Lower leg skin (tissue), 4 donors: Measurements from ENCODE around the gene CALB2. TPM values are rescaled to one million over a fixed set of nuclear protein-coding genes. Genes with fewer than 3 reads are reported as not detected.

Source experiments
- DNase-seq, 2 donors: peaks; one replicate each; pipeline ENCODE4 v3.0.0-alpha.2; 2019; ENCODE audit warnings: low spot score in 2 of 2
- H3K4me3 ChIP-seq: fragments of 200-600 bp; sonication (generic); 2 replicates; pipeline ENCODE4 v1.5.1; 2017; ENCODE audit warnings: mild to moderate bottlenecking, low read depth; ENCODE audit not compliant: poor library complexity, severe bottlenecking
- POLR2A ChIP-seq, 2 donors: fragments of 450-650 bp; IDR thresholded peaks; one replicate each; pipeline ENCODE4 v1.6.1; 2016 to 2017; ENCODE audit warnings: antibody characterized with exemption in 2 of 2, mild to moderate bottlenecking in 1 of 2, moderate library complexity in 1 of 2
- WGBS, 2 donors: methylation state at CpG; one replicate each; pipeline ENCODE4 v1.1.5; 2018; 5-methylcytosine and 5-hydroxymethylcytosine counted together
- intact Hi-C: fragments of 100-400 bp; cut with DNase I; formaldehyde crosslinking; loops from one replicate; pipeline ENCODE4 v1.15.0; 2023; ENCODE audit warnings: low total_unique reads
- total RNA-seq, 4 donors: library from RNA; depleted of rRNA; stranded (reverse); fragments of >200 nt; gene quantifications; one replicate each; pipeline ENCODE4 v1.1.0, GENCODE V29; 2016
- TF ChIP-seq, protein P1 (sequence below), 3 donors: fragments of 450-650 bp; IDR thresholded peaks; one replicate each; pipeline ENCODE4 v1.5.1; 2016; ENCODE audit warnings: antibody characterized with exemption in 3 of 3, mild to moderate bottlenecking in 3 of 3, moderate library complexity in 2 of 3

The CALB2 gene
- total RNA-seq, 4 donors from 2014 or later, result 3.8 to 5.1 (median 4.1) TPM; not detected in 1

DNA sequence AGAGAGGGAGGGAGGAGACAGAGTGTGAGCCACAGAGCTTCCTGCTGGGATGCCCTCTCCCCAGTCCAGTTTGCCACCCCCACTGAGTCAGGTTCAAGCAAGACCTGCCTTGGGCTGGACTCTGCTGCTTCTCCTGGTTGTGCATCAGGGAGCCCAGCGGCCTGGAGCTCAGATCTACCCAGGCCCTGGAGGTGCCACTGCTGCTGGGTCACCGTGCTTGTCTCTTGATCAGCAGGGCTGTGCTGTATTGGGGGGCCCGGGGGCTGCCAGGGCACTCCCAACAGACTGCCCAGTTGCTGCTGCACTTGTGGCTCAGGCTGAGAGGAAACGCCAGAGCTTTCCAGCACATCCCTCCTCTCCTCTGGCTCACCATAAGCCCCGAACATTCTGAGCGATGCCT lies 74.4 kb downstream of the CALB2 start:
- intact Hi-C loops, result no loop called here
- H3K4me3 ChIP-seq, result no peak overlapping the region
- 77 to 79% methylated on average over 5 to 6 of the region's 6 CpGs for WGBS, 2 donors
- peak in 1 of 2 donors; percentile 37 for DNase-seq
- TF ChIP-seq POLR2A (IDR thresholded peaks at IDR 0.05), result no peak
- TF ChIP-seq, protein P1, sequence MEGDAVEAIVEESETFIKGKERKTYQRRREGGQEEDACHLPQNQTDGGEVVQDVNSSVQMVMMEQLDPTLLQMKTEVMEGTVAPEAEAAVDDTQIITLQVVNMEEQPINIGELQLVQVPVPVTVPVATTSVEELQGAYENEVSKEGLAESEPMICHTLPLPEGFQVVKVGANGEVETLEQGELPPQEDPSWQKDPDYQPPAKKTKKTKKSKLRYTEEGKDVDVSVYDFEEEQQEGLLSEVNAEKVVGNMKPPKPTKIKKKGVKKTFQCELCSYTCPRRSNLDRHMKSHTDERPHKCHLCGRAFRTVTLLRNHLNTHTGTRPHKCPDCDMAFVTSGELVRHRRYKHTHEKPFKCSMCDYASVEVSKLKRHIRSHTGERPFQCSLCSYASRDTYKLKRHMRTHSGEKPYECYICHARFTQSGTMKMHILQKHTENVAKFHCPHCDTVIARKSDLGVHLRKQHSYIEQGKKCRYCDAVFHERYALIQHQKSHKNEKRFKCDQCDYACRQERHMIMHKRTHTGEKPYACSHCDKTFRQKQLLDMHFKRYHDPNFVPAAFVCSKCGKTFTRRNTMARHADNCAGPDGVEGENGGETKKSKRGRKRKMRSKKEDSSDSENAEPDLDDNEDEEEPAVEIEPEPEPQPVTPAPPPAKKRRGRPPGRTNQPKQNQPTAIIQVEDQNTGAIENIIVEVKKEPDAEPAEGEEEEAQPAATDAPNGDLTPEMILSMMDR (IDR thresholded peaks at IDR 0.05), result no peak

DNA sequence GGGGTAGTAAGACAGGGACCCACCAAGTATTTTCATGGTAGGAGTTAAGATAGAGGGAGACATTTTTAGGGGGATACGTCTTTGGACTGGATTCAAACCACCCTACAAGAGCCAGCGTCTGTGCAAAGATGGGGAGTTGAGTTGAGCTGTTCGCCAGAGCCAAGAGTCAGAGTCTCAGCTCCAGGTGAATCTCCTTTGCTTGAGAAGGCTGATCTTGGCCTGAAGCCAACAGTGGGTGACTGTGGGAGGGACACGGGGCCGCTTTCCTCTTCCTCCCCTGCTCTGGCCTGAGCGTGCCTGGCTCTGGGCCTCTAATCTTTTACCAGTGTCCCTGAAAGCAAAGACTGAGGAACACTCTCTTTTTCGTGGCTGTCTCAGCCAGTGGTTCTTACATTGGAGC lies 78.0 kb downstream of the CALB2 start:
- TF ChIP-seq, protein P1 (IDR thresholded peaks at IDR 0.05), result no peak
- TF ChIP-seq POLR2A (IDR thresholded peaks at IDR 0.05), result no peak
- intact Hi-C loops, result no loop called here
- DNase-seq, result no peak
- no peak overlapping the region for H3K4me3 ChIP-seq
- WGBS, 2 donors, result 75 to 82% methylated on average over 7 of the region's 7 CpGs

DNA sequence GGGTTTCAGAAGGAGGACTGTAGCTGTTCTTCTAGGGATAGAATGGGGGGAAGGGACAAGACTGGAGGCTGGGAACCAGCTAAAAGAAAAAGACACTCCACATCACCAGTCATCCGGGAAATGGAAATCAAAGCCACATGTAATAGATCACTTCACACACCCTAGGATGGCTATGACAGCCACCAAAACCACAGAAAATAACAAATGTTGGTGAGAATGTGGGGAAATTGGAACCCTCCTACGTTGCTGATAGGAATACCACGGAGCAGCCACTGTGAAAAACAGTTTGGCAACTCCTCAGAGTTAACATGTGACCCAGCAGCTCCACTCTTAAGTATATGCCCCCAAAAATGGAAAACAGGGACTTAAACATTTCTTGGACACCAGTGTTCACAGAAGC lies 81.0 kb downstream of the CALB2 start:
- no peak for TF ChIP-seq POLR2A (IDR thresholded peaks at IDR 0.05)
- TF ChIP-seq, protein P1 (IDR thresholded peaks at IDR 0.05), result no peak
- no peak overlapping the region for H3K4me3 ChIP-seq
- no peak for DNase-seq
- 29 to 40% methylated on average over 3 of the region's 3 CpGs for WGBS, 2 donors
- intact Hi-C loops, result no loop called here

Other genes with a start within 250 kb of the CALB2 start
- gene HYDIN, start 128.0 kb upstream of the CALB2 start, total RNA-seq, result 1 to 10 TPM in 2 of 4 donors, under 1 TPM in 1, not detected in 1; 0.15 to 2.3 (median 1.5) TPM
- gene CMTR2, start 69.3 kb upstream of the CALB2 start, total RNA-seq, result 10 to 100 TPM; 12.6 to 17.9 (median 16.0) TPM
- not detected for gene TLE7, start 83.3 kb downstream of the CALB2 start, total RNA-seq
- 1 to 10 TPM; 3.6 to 8.1 (median 5.8) TPM for gene ZNF23, start 103.5 kb downstream of the CALB2 start, total RNA-seq
- gene ZNF19, start 130.6 kb downstream of the CALB2 start, total RNA-seq, result 1 to 10 TPM in 3 of 4 donors, under 1 TPM in 1; 0.84 to 4.2 (median 2.5) TPM
- gene CHST4, start 167.7 kb downstream of the CALB2 start, total RNA-seq, result not detected
- gene TAT, start 218.4 kb downstream of the CALB2 start, total RNA-seq, result not detected